ENCODE results near the gene TBC1D16.

TBC1D16 gene

GRCh38 chr17:79911430-79912399, 124.0 kb downstream of the TBC1D16 start:
- no peak for TF ChIP-seq CTCF (IDR thresholded peaks at IDR 0.05)

- no peak for TF ChIP-seq CTCF (IDR thresholded peaks at IDR 0.05)
Measured at GRCh38 chr17:79910985-79911361, 124.7 kb downstream of the TBC1D16 start.

GRCh38 chr17:79909121-79909520, 126.6 kb downstream of the TBC1D16 start:
- TF ChIP-seq CTCF (IDR thresholded peaks at IDR 0.05): no peak

- no peak for TF ChIP-seq CTCF (IDR thresholded peaks at IDR 0.05)
Measured at GRCh38 chr17:79907850-79908249, 127.8 kb downstream of the TBC1D16 start.

GRCh38 chr17:79907217-79907715, 128.4 kb downstream of the TBC1D16 start:
- no peak for TF ChIP-seq CTCF (IDR thresholded peaks at IDR 0.05)

- no peak for TF ChIP-seq CTCF (IDR thresholded peaks at IDR 0.05)
Measured at GRCh38 chr17:79905832-79906231, 129.8 kb downstream of the TBC1D16 start.

- no peak for TF ChIP-seq CTCF (IDR thresholded peaks at IDR 0.05)
Measured at GRCh38 chr17:79904865-79905264, 130.8 kb downstream of the TBC1D16 start.
